ENCODE results near the gene PARP4.
"Not testable (repeated sequence)": the region's sequence is repeated elsewhere in the genome, so short reads cannot be mapped to it uniquely, and the experiment has no call there.

PARP4 gene

GRCh38 chr13:24385902-24386301 is 126.7 kb downstream of the PARP4 start:
- Histone ChIP-seq H3K27ac (no peak overlapping the region), H3K36me3 (no peaks in the 10 kb centered on the region), H3K4me1 (ENCODE audit: control insufficient read depth in 1 of 2, insufficient read depth in 1 of 2, low read depth in 1 of 2, low read length in 1 of 2) (no peaks in the 10 kb centered on the region), H3K27me3 (peaks cover 4% of the 10 kb centered on the region), H3K9me3 (no peaks in the 10 kb centered on the region), H3K4me3 (ENCODE audit: low read depth in 1 of 2, low read length in 1 of 2) (no peak overlapping the region)
- TF ChIP-seq CTCF (IDR thresholded peaks at IDR 0.05) = no peak

- not testable (repeated sequence) for H3K36me3 ChIP-seq; H3K9me3 ChIP-seq; H3K27ac ChIP-seq; H3K4me3 ChIP-seq (ENCODE audit: low read depth in 1 of 2, low read length in 1 of 2); H3K4me1 ChIP-seq (ENCODE audit: control insufficient read depth in 1 of 2, insufficient read depth in 1 of 2, low read depth in 1 of 2, low read length in 1 of 2); H3K27me3 ChIP-seq
Measured at GRCh38 chr13:24384946-24385345, 127.6 kb downstream of the PARP4 start.

- not testable (repeated sequence) for H3K4me1 ChIP-seq (ENCODE audit: control insufficient read depth in 1 of 2, insufficient read depth in 1 of 2, low read depth in 1 of 2, low read length in 1 of 2); H3K9me3 ChIP-seq; H3K27ac ChIP-seq; H3K27me3 ChIP-seq; H3K36me3 ChIP-seq; H3K4me3 ChIP-seq (ENCODE audit: low read depth in 1 of 2, low read length in 1 of 2)
Measured at GRCh38 chr13:24384091-24384490, 128.5 kb downstream of the PARP4 start.

GRCh38 chr13:24381541-24382265 is 130.9 kb downstream of the PARP4 start:
- Histone ChIP-seq H3K27me3 (peaks cover 23% of the 10 kb centered on the region), H3K4me3 (ENCODE audit: low read depth in 1 of 2, low read length in 1 of 2) (no peak overlapping the region), H3K4me1 (ENCODE audit: control insufficient read depth in 1 of 2, insufficient read depth in 1 of 2, low read depth in 1 of 2, low read length in 1 of 2) (no peaks in the 10 kb centered on the region), H3K36me3 (no peaks in the 10 kb centered on the region), H3K9me3 (no peaks in the 10 kb centered on the region), H3K27ac (no peak overlapping the region)
- TF ChIP-seq CTCF (IDR thresholded peaks at IDR 0.05) = no peak

- peaks cover 23% of the 10 kb centered on the region for H3K27me3 ChIP-seq
- not testable (repeated sequence) for H3K4me1 ChIP-seq (ENCODE audit: control insufficient read depth in 1 of 2, insufficient read depth in 1 of 2, low read depth in 1 of 2, low read length in 1 of 2); H3K4me3 ChIP-seq (ENCODE audit: low read depth in 1 of 2, low read length in 1 of 2); H3K27ac ChIP-seq; H3K9me3 ChIP-seq; H3K36me3 ChIP-seq
Measured at GRCh38 chr13:24380881-24381280, 131.7 kb downstream of the PARP4 start.

- H3K27ac ChIP-seq; H3K9me3 ChIP-seq; H3K36me3 ChIP-seq; H3K4me1 ChIP-seq (ENCODE audit: control insufficient read depth in 1 of 2, insufficient read depth in 1 of 2, low read depth in 1 of 2, low read length in 1 of 2); H3K4me3 ChIP-seq (ENCODE audit: low read depth in 1 of 2, low read length in 1 of 2): not testable (repeated sequence)
- peaks cover 23% of the 10 kb centered on the region for H3K27me3 ChIP-seq
Measured at GRCh38 chr13:24380227-24380626, 132.4 kb downstream of the PARP4 start.

GRCh38 chr13:24371273-24371672 is 141.3 kb downstream of the PARP4 start:
- H3K27me3 ChIP-seq; H3K27ac ChIP-seq; H3K4me1 ChIP-seq (ENCODE audit: control insufficient read depth in 1 of 2, insufficient read depth in 1 of 2, low read depth in 1 of 2, low read length in 1 of 2); H3K36me3 ChIP-seq; H3K4me3 ChIP-seq (ENCODE audit: low read depth in 1 of 2, low read length in 1 of 2); H3K9me3 ChIP-seq: not testable (repeated sequence)
